Loucy (cell line): ENCODE results near the gene IGF2.

Source experiments
- H2AFZ ChIP-seq: fragments of 200-600 bp; sonication (generic); 2 replicates; pipeline ENCODE4 v1.6.0; 2016; ENCODE audit warnings: antibody characterized with exemption, mild to moderate bottlenecking, low read length, moderate library complexity
- H3F3A ChIP-seq: fragments of 200-600 bp; 2 replicates; pipeline ENCODE4 v1.6.0; 2016; ENCODE audit warnings: antibody characterized with exemption, low read depth, mild to moderate bottlenecking
- H3K27me3 ChIP-seq: fragments of 200-600 bp; sonication (generic); 2 replicates; pipeline ENCODE4 v1.6.1; 2014; ENCODE audit warnings: low read length, mild to moderate bottlenecking; ENCODE audit not compliant: insufficient read depth, poor library complexity, severe bottlenecking
- H3K36me3 ChIP-seq: fragments of 200-600 bp; sonication (generic); 2 replicates; pipeline ENCODE4 v1.6.1; 2016; ENCODE audit warnings: low read length; ENCODE audit not compliant: insufficient read depth
- H3K4me1 ChIP-seq: fragments of 200-600 bp; sonication (generic); 2 replicates; pipeline ENCODE4 v1.5.1; 2014; ENCODE audit warnings: low read length, mild to moderate bottlenecking; ENCODE audit not compliant: insufficient read depth, poor library complexity, severe bottlenecking
- H3K4me2 ChIP-seq: fragments of 200-600 bp; sonication (generic); 2 replicates; pipeline ENCODE4 v1.6.0; 2014; ENCODE audit warnings: antibody characterized with exemption, low read length, low read depth, mild to moderate bottlenecking; ENCODE audit not compliant: poor library complexity, severe bottlenecking
- H3K4me3 ChIP-seq: fragments of 200-600 bp; sonication (generic); 2 replicates; pipeline ENCODE4 v1.5.1; 2014; ENCODE audit warnings: low read length, mild to moderate bottlenecking, mixed read lengths; ENCODE audit not compliant: poor library complexity, severe bottlenecking
- H3K79me2 ChIP-seq: fragments of 200-600 bp; sonication (generic); 2 replicates; pipeline ENCODE4 v1.6.1; 2014; ENCODE audit warnings: low read length; ENCODE audit not compliant: insufficient read depth
- H3K9ac ChIP-seq: fragments of 200-600 bp; sonication (generic); 2 replicates; pipeline ENCODE4 v1.6.0; 2014; ENCODE audit warnings: mild to moderate bottlenecking, low read depth, low read length, moderate library complexity; ENCODE audit not compliant: poor library complexity, severe bottlenecking
- H3K9me2 ChIP-seq: fragments of 200-600 bp; sonication (generic); replicated peaks from 2 replicates; pipeline ENCODE4 v1.6.1; 2016; ENCODE audit warnings: low read depth, low read length, mixed read lengths
- H3K9me3 ChIP-seq: fragments of 200-600 bp; sonication (generic); 2 replicates; pipeline ENCODE4 v1.6.1; 2014; ENCODE audit warnings: mild to moderate bottlenecking, antibody characterized with exemption, low read length, low read depth; ENCODE audit not compliant: insufficient read depth
- H4K20me1 ChIP-seq: fragments of 200-600 bp; sonication (generic); 2 replicates; pipeline ENCODE4 v1.6.0; 2014; ENCODE audit warnings: antibody characterized with exemption, low read length, mild to moderate bottlenecking; ENCODE audit not compliant: insufficient read depth, poor library complexity, severe bottlenecking
- EZH2phosphoT487 ChIP-seq: fragments of 200-600 bp; IDR thresholded peaks from 2 replicates; pipeline ENCODE4 v1.6.1; 2018; ENCODE audit warnings: antibody characterized with exemption, mild to moderate bottlenecking, moderate library complexity, borderline replicate concordance
- TF ChIP-seq, protein P1 (sequence below): fragments of 200-600 bp; sonication (generic); conservative IDR thresholded peaks from 2 replicates; pipeline ENCODE4 v1.5.1; 2014; ENCODE audit warnings: mild to moderate bottlenecking, antibody characterized with exemption, low read length

The IGF2 gene, protein sequence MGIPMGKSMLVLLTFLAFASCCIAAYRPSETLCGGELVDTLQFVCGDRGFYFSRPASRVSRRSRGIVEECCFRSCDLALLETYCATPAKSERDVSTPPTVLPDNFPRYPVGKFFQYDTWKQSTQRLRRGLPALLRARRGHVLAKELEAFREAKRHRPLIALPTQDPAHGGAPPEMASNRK

DNA sequence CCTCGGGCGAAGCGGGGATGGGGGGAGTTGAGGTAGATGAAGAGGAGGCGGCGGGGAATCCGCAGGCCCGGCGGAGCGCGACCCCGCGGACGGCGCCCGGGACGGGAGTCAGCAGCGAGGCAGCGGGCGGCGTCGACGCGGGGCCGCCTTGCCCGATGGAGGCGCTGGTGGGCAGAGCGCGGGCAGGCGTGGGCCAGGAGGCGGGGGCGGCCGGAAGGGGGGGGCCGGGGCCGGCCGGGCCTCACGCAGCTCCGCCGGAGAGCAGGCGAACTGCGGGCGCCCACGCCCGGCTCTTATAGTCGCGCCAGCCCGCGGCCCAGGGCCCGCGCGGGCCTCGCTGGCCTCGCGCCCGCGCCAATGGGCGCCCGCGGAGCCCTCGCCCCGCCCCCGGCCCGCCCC is at the start of gene IGF2:
IGF2 (minus strand) TSS at position 267 of the 399 bp plus-strand sequence. CDS start 3,866 bp downstream, outside the sequence.
- H3K4me3 ChIP-seq: no peak within 1 kb of the TSS
- H3F3A ChIP-seq: no peaks in the 10 kb centered on the region
- H3K27me3 ChIP-seq: no peaks in the 10 kb centered on the region
- no peaks in the 10 kb centered on the region for H4K20me1 ChIP-seq
- TF ChIP-seq, protein P1, sequence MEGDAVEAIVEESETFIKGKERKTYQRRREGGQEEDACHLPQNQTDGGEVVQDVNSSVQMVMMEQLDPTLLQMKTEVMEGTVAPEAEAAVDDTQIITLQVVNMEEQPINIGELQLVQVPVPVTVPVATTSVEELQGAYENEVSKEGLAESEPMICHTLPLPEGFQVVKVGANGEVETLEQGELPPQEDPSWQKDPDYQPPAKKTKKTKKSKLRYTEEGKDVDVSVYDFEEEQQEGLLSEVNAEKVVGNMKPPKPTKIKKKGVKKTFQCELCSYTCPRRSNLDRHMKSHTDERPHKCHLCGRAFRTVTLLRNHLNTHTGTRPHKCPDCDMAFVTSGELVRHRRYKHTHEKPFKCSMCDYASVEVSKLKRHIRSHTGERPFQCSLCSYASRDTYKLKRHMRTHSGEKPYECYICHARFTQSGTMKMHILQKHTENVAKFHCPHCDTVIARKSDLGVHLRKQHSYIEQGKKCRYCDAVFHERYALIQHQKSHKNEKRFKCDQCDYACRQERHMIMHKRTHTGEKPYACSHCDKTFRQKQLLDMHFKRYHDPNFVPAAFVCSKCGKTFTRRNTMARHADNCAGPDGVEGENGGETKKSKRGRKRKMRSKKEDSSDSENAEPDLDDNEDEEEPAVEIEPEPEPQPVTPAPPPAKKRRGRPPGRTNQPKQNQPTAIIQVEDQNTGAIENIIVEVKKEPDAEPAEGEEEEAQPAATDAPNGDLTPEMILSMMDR: no peak
- TF ChIP-seq EZH2phosphoT487: no peak
- no peaks in the 10 kb centered on the region for H3K36me3 ChIP-seq
- H2AFZ ChIP-seq: no peak within 1 kb of the TSS
- H3K9me2 ChIP-seq: no peaks in the 10 kb centered on the region
- H3K4me1 ChIP-seq: no peaks in the 10 kb centered on the region
- no peak within 1 kb of the TSS for H3K9ac ChIP-seq
- H3K9me3 ChIP-seq: no peaks in the 10 kb centered on the region
- H3K4me2 ChIP-seq: no peak within 1 kb of the TSS
- no peaks in the 10 kb centered on the region for H3K79me2 ChIP-seq

DNA sequence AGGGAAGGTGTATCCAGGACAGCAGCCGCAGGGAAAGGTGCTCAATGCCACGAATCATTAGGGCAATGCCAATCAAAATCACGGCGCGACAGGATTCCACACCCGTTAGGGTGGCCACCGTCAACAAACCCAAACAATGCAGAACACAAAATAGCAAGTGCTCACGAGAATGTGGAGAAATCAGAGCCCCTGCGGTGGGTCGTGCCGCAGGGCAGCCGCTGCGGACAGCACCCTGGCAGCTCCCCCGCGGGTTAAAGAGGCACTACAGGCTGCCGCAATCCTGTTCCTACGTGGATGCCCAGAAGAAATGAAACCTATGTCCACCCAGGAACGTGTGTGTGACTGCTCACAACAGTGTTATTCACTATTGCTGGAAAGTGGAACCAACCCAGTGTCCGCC is 49.6 kb upstream of the IGF2 start:
- TF ChIP-seq, protein P1: no peak
- no peak for TF ChIP-seq EZH2phosphoT487
- no peaks in the 10 kb centered on the region for H3K79me2 ChIP-seq
- no peak overlapping the region for H3K9ac ChIP-seq
- no peaks in the 10 kb centered on the region for H4K20me1 ChIP-seq
- no peak overlapping the region for H2AFZ ChIP-seq
- H3K36me3 ChIP-seq: no peaks in the 10 kb centered on the region
- no peaks in the 10 kb centered on the region for H3K27me3 ChIP-seq
- no peak overlapping the region for H3K4me2 ChIP-seq
- no peaks in the 10 kb centered on the region for H3K9me3 ChIP-seq
- H3F3A ChIP-seq: no peaks in the 10 kb centered on the region
- no peaks in the 10 kb centered on the region for H3K4me1 ChIP-seq
- no peak overlapping the region for H3K4me3 ChIP-seq
- no peaks in the 10 kb centered on the region for H3K9me2 ChIP-seq

DNA sequence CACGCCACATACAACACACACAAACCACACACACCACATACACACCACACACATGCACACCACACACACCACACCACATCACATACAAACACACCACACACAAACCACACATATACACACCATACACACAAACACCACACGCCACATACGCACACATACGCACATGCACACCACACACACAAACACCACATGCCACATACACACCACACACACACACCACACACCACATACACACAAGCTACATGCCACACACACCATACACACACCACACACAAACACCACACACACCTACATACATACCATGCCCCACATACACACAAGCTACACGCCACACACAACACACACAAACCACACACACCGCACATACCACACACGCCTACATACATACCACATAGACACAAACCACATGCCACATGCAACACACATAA is 48.1 kb upstream of the IGF2 start:
- H3K9me2 ChIP-seq: no peaks in the 10 kb centered on the region
- H3K4me2 ChIP-seq: no peak overlapping the region

More for the DNA sequence above, 48.1 kb upstream of the IGF2 start:
- Histone ChIP-seq H3K9me3 (no peaks in the 10 kb centered on the region), H3K4me3 (no peak overlapping the region), H4K20me1 (no peaks in the 10 kb centered on the region), H3K79me2 (no peaks in the 10 kb centered on the region), H3F3A (no peaks in the 10 kb centered on the region), H2AFZ (no peak overlapping the region), H3K4me1 (peaks cover 4% of the 10 kb centered on the region), H3K9ac (no peak overlapping the region), H3K36me3 (no peaks in the 10 kb centered on the region), H3K27me3 (no peaks in the 10 kb centered on the region)
- TF ChIP-seq, protein P1: no peak
- TF ChIP-seq EZH2phosphoT487: no peak
